Loucy (cell line): Measurements from ENCODE around the gene TTLL5.
"Not testable (repeated sequence)": the region's sequence is repeated elsewhere in the genome, so short reads cannot be mapped to it uniquely, and the experiment has no call there.

Source experiments
- CTCF ChIP-seq: fragments of 200-600 bp; sonication (generic); conservative IDR thresholded peaks from 2 replicates; pipeline ENCODE4 v1.5.1; 2014; ENCODE audit warnings: mild to moderate bottlenecking, antibody characterized with exemption, low read length
- EZH2phosphoT487 ChIP-seq: fragments of 200-600 bp; IDR thresholded peaks from 2 replicates; pipeline ENCODE4 v1.6.1; 2018; ENCODE audit warnings: antibody characterized with exemption, mild to moderate bottlenecking, moderate library complexity, borderline replicate concordance

GRCh38 chr14:75695025-75695424, 34.0 kb downstream of the TTLL5 start:
- not testable (repeated sequence) for TF ChIP-seq CTCF, EZH2phosphoT487
